Tibial nerve (tissue), 4 donors: ENCODE measurements around the gene IPO9. TPM values are rescaled to one million over a fixed set of nuclear protein-coding genes. Genes with fewer than 3 reads are reported as not detected.
A peak's percentile ranks its signal among the peaks of the same experiment; 100 is the strongest.

ENCODE experiments used
- DNase-seq, 2 donors: peaks; one replicate each; pipeline ENCODE4 v3.0.0-alpha.2; 2019; ENCODE audit warnings: low spot score in 2 of 2
- H3K27ac ChIP-seq, 4 donors: fragments of 200-600 bp; sonication (generic) in 3 of 4; one replicate each; pipeline ENCODE4 v1.5.1; 2017 to 2019; ENCODE audit warnings: mild to moderate bottlenecking in 1 of 4
- H3K27me3 ChIP-seq, 2 donors: fragments of 200-600 bp; sonication (generic) in 1 of 2; one replicate each; pipeline versions ENCODE4 v1.5.1 to v1.6.0; 2017 to 2019
- H3K36me3 ChIP-seq, 3 donors: fragments of 200-600 bp; sonication (generic); one replicate each; pipeline ENCODE4 v1.5.1; 2018 to 2019
- H3K4me1 ChIP-seq, 4 donors: fragments of 200-600 bp; sonication (generic) in 3 of 4; one replicate each; pipeline ENCODE4 v1.5.1; 2017 to 2019
- H3K4me3 ChIP-seq, 4 donors: fragments of 200-600 bp; sonication (generic) in 3 of 4; one replicate each; pipeline ENCODE4 v1.5.1; 2017 to 2019; ENCODE audit warnings: mild to moderate bottlenecking in 1 of 4, moderate library complexity in 1 of 4
- H3K9me3 ChIP-seq, 4 donors: fragments of 200-600 bp; sonication (generic) in 3 of 4; one replicate each; pipeline ENCODE4 v1.5.1; 2017 to 2019
- CTCF ChIP-seq, 5 experiments: fragments of 200-600 bp in 3 of 5; fragments of 450-650 bp in 2 of 5; sonication (generic) in 3 of 5; IDR thresholded peaks; one replicate each; pipeline ENCODE4 v1.5.1; 2016 to 2019; ENCODE audit warnings: antibody characterized with exemption in 5 of 5, mild to moderate bottlenecking in 3 of 5, moderate library complexity in 2 of 5
- EP300 ChIP-seq, 2 donors: sonication (generic); formaldehyde crosslinking; IDR thresholded peaks; one replicate each; pipeline ENCODE4 v1.6.1; 2017; ENCODE audit warnings: antibody characterized with exemption in 2 of 2, mild to moderate bottlenecking in 1 of 2
- POLR2A ChIP-seq, 2 donors: fragments of 450-650 bp; IDR thresholded peaks; one replicate each; pipeline ENCODE4 v1.6.1; 2017; ENCODE audit warnings: antibody characterized with exemption in 2 of 2, mild to moderate bottlenecking in 2 of 2, moderate library complexity in 2 of 2
- WGBS, 2 donors: methylation state at CpG; one replicate each; pipeline ENCODE4 v1.1.5; 2018; 5-methylcytosine and 5-hydroxymethylcytosine counted together
- total RNA-seq, 4 donors: library from RNA; depleted of rRNA; stranded (reverse); fragments of >200 nt; gene quantifications; one replicate each; pipeline ENCODE4 v1.1.0, GENCODE V29; 2016

Gene IPO9
- total RNA-seq, 4 donors from 2014 or later, result 13.3 to 22.1 (median 15.3) TPM

- no peak overlapping the region for H3K4me3 ChIP-seq
- H3K27me3 ChIP-seq, result no peaks in the 10 kb centered on the region
- WGBS, 2 donors, result 90 to 91% methylated on average over 2 of the region's 2 CpGs
- H3K36me3 ChIP-seq, result peaks cover 2 to 74% (median 7%) of the 10 kb centered on the region in 3 donors
- TF ChIP-seq CTCF (IDR thresholded peaks at IDR 0.05), result no peak
- TF ChIP-seq POLR2A (IDR thresholded peaks at IDR 0.05), result no peak
- TF ChIP-seq EP300 (IDR thresholded peaks at IDR 0.05), result no peak
- H3K4me1 ChIP-seq, result peaks cover 0 to 41% (median 3%) of the 10 kb centered on the region in 4 donors
- no peak for DNase-seq
- H3K9me3 ChIP-seq, result no peaks in the 10 kb centered on the region
- H3K27ac ChIP-seq, result no peak overlapping the region
Measured at GRCh38 chr1:201783058-201783457, 45.9 kb upstream of the IPO9 start.

- Histone ChIP-seq H3K27ac (no peak overlapping the region), H3K36me3 (peaks cover 2 to 79% (median 7%) of the 10 kb centered on the region in 3 donors), H3K4me3 (no peak overlapping the region), H3K4me1 (peaks cover 0 to 36% (median under 1%) of the 10 kb centered on the region in 4 donors), H3K9me3 (no peaks in the 10 kb centered on the region), H3K27me3 (no peaks in the 10 kb centered on the region)
- TF ChIP-seq CTCF (IDR thresholded peaks at IDR 0.05) (no peak), POLR2A (IDR thresholded peaks at IDR 0.05) (no peak), EP300 (IDR thresholded peaks at IDR 0.05) (no peak)
- WGBS, 2 donors, result 91 to 95% methylated on average over 6 of the region's 6 CpGs
- DNase-seq, result no peak
Measured at GRCh38 chr1:201783572-201783971, 45.4 kb upstream of the IPO9 start.

- H3K27ac ChIP-seq, result no peak overlapping the region
- DNase-seq, result no peak
- H3K27me3 ChIP-seq, result no peaks in the 10 kb centered on the region
- 88 to 90% methylated on average over 2 of the region's 2 CpGs for WGBS, 2 donors
- H3K36me3 ChIP-seq, result peaks cover 2 to 84% (median 7%) of the 10 kb centered on the region in 3 donors
- H3K4me1 ChIP-seq, result peaks cover 0 to 37% (median 5%) of the 10 kb centered on the region in 4 donors
- H3K4me3 ChIP-seq, result no peak overlapping the region
- no peak for TF ChIP-seq CTCF (IDR thresholded peaks at IDR 0.05)
- TF ChIP-seq EP300 (IDR thresholded peaks at IDR 0.05), result no peak
- no peak for TF ChIP-seq POLR2A (IDR thresholded peaks at IDR 0.05)
- H3K9me3 ChIP-seq, result no peaks in the 10 kb centered on the region
Measured at GRCh38 chr1:201785291-201785690, 43.7 kb upstream of the IPO9 start.

- H3K9me3 ChIP-seq, result no peaks in the 10 kb centered on the region
- H3K36me3 ChIP-seq, result peaks cover 0 to 73% (median 2%) of the 10 kb centered on the region in 3 donors
- peaks cover 0 to 43% (median 15%) of the 10 kb centered on the region in 4 donors for H3K4me1 ChIP-seq
- peak in 1 of 2 donors; percentile 33 for DNase-seq
- 63 to 70% methylated on average over 5 of the region's 5 CpGs for WGBS, 2 donors
- TF ChIP-seq CTCF (IDR thresholded peaks at IDR 0.05), result no peak
- TF ChIP-seq EP300 (IDR thresholded peaks at IDR 0.05), result peak in 1 of 2 donors; percentile 43
- peak overlapping the region in 2 of 4 donors; percentile 43 to 50 for H3K27ac ChIP-seq
- no peak overlapping the region for H3K4me3 ChIP-seq
- H3K27me3 ChIP-seq, result no peaks in the 10 kb centered on the region
Measured at GRCh38 chr1:201786824-201787223, 42.1 kb upstream of the IPO9 start.

GRCh38 chr1:201788296-201788695, 40.7 kb upstream of the IPO9 start:
- Histone ChIP-seq H3K4me1 (peaks cover 0 to 58% (median 26%) of the 10 kb centered on the region in 4 donors), H3K36me3 (peaks cover 0 to 58% (median 0%) of the 10 kb centered on the region in 3 donors), H3K9me3 (no peaks in the 10 kb centered on the region), H3K4me3 (no peak overlapping the region), H3K27ac (peak overlapping the region in 1 of 4 donors; percentile 19), H3K27me3 (no peaks in the 10 kb centered on the region)
- 96 to 97% methylated on average over 18 of the region's 18 CpGs for WGBS, 2 donors
- no peak for TF ChIP-seq CTCF (IDR thresholded peaks at IDR 0.05)
- no peak for TF ChIP-seq EP300 (IDR thresholded peaks at IDR 0.05)
- TF ChIP-seq POLR2A (IDR thresholded peaks at IDR 0.05), result no peak
- no peak for DNase-seq
